Measurements from ENCODE around the gene STX8.

Gene STX8

GRCh38 chr17:9336817-9337216, 238.8 kb downstream of the STX8 start:
- no peak for DNase-seq (ENCODE audit: low read depth)

- no peak for DNase-seq (ENCODE audit: low read depth)
Measured at GRCh38 chr17:9334536-9335446, 240.8 kb downstream of the STX8 start.

- no peak for DNase-seq (ENCODE audit: low read depth)
Measured at GRCh38 chr17:9332132-9332494, 243.5 kb downstream of the STX8 start.

- no peak for DNase-seq (ENCODE audit: low read depth)
Measured at GRCh38 chr17:9331279-9332131, 244.1 kb downstream of the STX8 start.

- DNase-seq (ENCODE audit: low read depth): no peak
Measured at GRCh38 chr17:9330611-9331271, 244.9 kb downstream of the STX8 start.

- no peak for DNase-seq (ENCODE audit: low read depth)
Measured at GRCh38 chr17:9330141-9330540, 245.5 kb downstream of the STX8 start.

- no peak for DNase-seq (ENCODE audit: low read depth)
Measured at GRCh38 chr17:9329251-9329921, 246.2 kb downstream of the STX8 start.

GRCh38 chr17:9324864-9325263, 250.8 kb downstream of the STX8 start:
- DNase-seq (ENCODE audit: low read depth): no peak

GRCh38 chr17:9322326-9322725, 253.3 kb downstream of the STX8 start:
- no peak for DNase-seq (ENCODE audit: low read depth)

GRCh38 chr17:9321890-9322289, 253.7 kb downstream of the STX8 start:
- DNase-seq (ENCODE audit: low read depth): no peak

GRCh38 chr17:9315360-9315759, 260.3 kb downstream of the STX8 start:
- no peak for DNase-seq (ENCODE audit: low read depth)

- no peak for DNase-seq (ENCODE audit: low read depth)
Measured at GRCh38 chr17:9313346-9313745, 262.3 kb downstream of the STX8 start.

- DNase-seq (ENCODE audit: low read depth): no peak
Measured at GRCh38 chr17:9309216-9309615, 266.4 kb downstream of the STX8 start.

- no peak for DNase-seq (ENCODE audit: low read depth)
Measured at GRCh38 chr17:9308069-9308468, 267.6 kb downstream of the STX8 start.

GRCh38 chr17:9307313-9307998, 268.2 kb downstream of the STX8 start:
- DNase-seq (ENCODE audit: low read depth): no peak

GRCh38 chr17:9306086-9306485, 269.5 kb downstream of the STX8 start:
- DNase-seq (ENCODE audit: low read depth): no peak

GRCh38 chr17:9299695-9300094, 275.9 kb downstream of the STX8 start:
- no peak for DNase-seq (ENCODE audit: low read depth)

GRCh38 chr17:9298776-9299295, 276.8 kb downstream of the STX8 start:
- no peak for DNase-seq (ENCODE audit: low read depth)

GRCh38 chr17:9298135-9298534, 277.5 kb downstream of the STX8 start:
- no peak for DNase-seq (ENCODE audit: low read depth)

- no peak for DNase-seq (ENCODE audit: low read depth)
Measured at GRCh38 chr17:9294661-9295210, 280.9 kb downstream of the STX8 start.

GRCh38 chr17:9292561-9292941, 283.1 kb downstream of the STX8 start:
- no peak for DNase-seq (ENCODE audit: low read depth)
